K562 (cell line): ENCODE measurements around the gene XPR1. TPM values are rescaled to one million over a fixed set of nuclear protein-coding genes. Genes with fewer than 3 reads are reported as not detected.

Source experiments
- ATAC-seq: fragments of 200-7000 bp; cut with Tn5 transposase; 3 replicates; pipeline ENCODE4 v1.9.1; 2020; ENCODE audit warnings: moderate library complexity
- BruUV-seq: library from RNA; stranded (reverse); fragments of 400-500 nt; replicated peaks from 2 replicates; lab custom pipeline; 2021; lab: Mats Ljungman, UMichigan
- CTCF ChIA-PET: fragments of 300-600 bp; formaldehyde crosslinking; extraction: SDS; loops from one replicate; lab custom pipeline; 2021; ENCODE audit warnings: low intra/inter-chr PET ratio; lab: Yijun Ruan, JAX
- POLR2A ChIA-PET: fragments of 300-600, 350-650 bp; sonication (Branson Sonifier 250); formaldehyde crosslinking; extraction: SDS; loops from one replicate; lab custom pipeline; 2021; ENCODE audit warnings: antibody characterized with exemption, inconsistent platforms; lab: Yijun Ruan, JAX
- DNase-seq, 4 experiments: peaks; one replicate each; pipeline versions ENCODE4 v3.0.0 to v3.0.0-alpha.2; 2011 to 2018; ENCODE audit warnings: low spot score in 3 of 4, mixed read lengths in 3 of 4; ENCODE audit errors: extremely low read depth in 1 of 4
- FAIRE-seq: peaks from 2 replicates; lab custom pipeline; 2011; peaks lifted over from hg19 to GRCh38; lab: Jason Lieb, UNC
- H2AFZ ChIP-seq: 2 replicates; pipeline ENCODE4 v1.6.0; 2011; ENCODE audit warnings: low read depth, low read length, control low read depth, inconsistent platforms
- H3K27ac ChIP-seq: fragments of 200-600 bp; 3 replicates; pipeline ENCODE4 v1.8.0; 2011; ENCODE audit warnings: low read depth, mild to moderate bottlenecking, control low read depth, inconsistent platforms, low read length, moderate library complexity, mixed read lengths; ENCODE audit errors: extremely low read depth
- H3K27me3 ChIP-seq, 2 experiments: fragments of 300-600 bp in 1 of 2; 2 replicates in 1 of 2; 3 replicates in 1 of 2; pipeline versions ENCODE4 v1.6.0 to v1.8.0; 2011; ENCODE audit warnings: inconsistent platforms in 2 of 2, low read length in 2 of 2, mild to moderate bottlenecking in 1 of 2, mixed read lengths in 1 of 2, moderate library complexity in 1 of 2; ENCODE audit not compliant: control insufficient read depth in 2 of 2, insufficient read depth in 2 of 2
- H3K36me3 ChIP-seq: fragments of 300-600 bp; 3 replicates; pipeline ENCODE4 v1.8.0; 2011; ENCODE audit warnings: mild to moderate bottlenecking, low read length, inconsistent platforms; ENCODE audit not compliant: control insufficient read depth, insufficient read depth
- H3K4me1 ChIP-seq, 2 experiments: fragments of 200-600 bp in 1 of 2; replicated peaks in 1 of 2; 2 replicates in 1 of 2; 3 replicates in 1 of 2; pipeline versions ENCODE4 v1.5.1 to v1.8.0; 2011; ENCODE audit warnings: inconsistent platforms in 2 of 2, low read length in 2 of 2, mild to moderate bottlenecking in 1 of 2, mixed read lengths in 1 of 2, moderate library complexity in 1 of 2; ENCODE audit not compliant: control insufficient read depth in 2 of 2, insufficient read depth in 2 of 2
- H3K4me2 ChIP-seq: 2 replicates; pipeline ENCODE4 v1.6.1; 2011; ENCODE audit warnings: low read length, control low read depth, inconsistent platforms, mixed read lengths; ENCODE audit not compliant: insufficient read depth
- H3K4me3 ChIP-seq: fragments of 200-600 bp; sonication (generic), shearing (Covaris generic); 2 replicates; pipeline ENCODE4 v1.5.1; 2016; ENCODE audit warnings: control low read depth, inconsistent platforms
- H3K79me2 ChIP-seq: fragments of 200-600 bp; 3 replicates; pipeline ENCODE4 v1.8.0; 2011; ENCODE audit warnings: low read length, inconsistent platforms; ENCODE audit not compliant: control insufficient read depth, insufficient read depth
- H3K9ac ChIP-seq, 2 experiments: 2 replicates each; pipeline versions ENCODE4 v1.6.0 to v1.6.1; 2011; ENCODE audit warnings: low read depth in 2 of 2, low read length in 2 of 2, control low read depth in 1 of 2, inconsistent platforms in 1 of 2, mild to moderate bottlenecking in 1 of 2, mixed read lengths in 1 of 2; ENCODE audit not compliant: insufficient read depth in 1 of 2
- H3K9me1 ChIP-seq: one replicate; pipeline ENCODE4 v1.6.0; 2011; ENCODE audit warnings: inconsistent platforms, mild to moderate bottlenecking, low read length, moderate library complexity; ENCODE audit not compliant: control insufficient read depth, insufficient read depth
- H3K9me3 ChIP-seq: replicated peaks from 2 replicates; pipeline ENCODE4 v1.5.1; 2011; ENCODE audit warnings: low read depth, low read length, inconsistent platforms; ENCODE audit not compliant: control insufficient read depth, insufficient read depth
- H4K20me1 ChIP-seq: replicated peaks from 2 replicates; pipeline ENCODE4 v1.6.1; 2011; ENCODE audit warnings: low read length, inconsistent platforms, mixed read lengths; ENCODE audit not compliant: control insufficient read depth, insufficient read depth
- EWSR1 ChIP-seq: fragments of 450-650 bp; IDR thresholded peaks from 2 replicates; pipeline ENCODE4 v1.6.1; 2018; ENCODE audit warnings: borderline replicate concordance, mild to moderate bottlenecking, low read depth, moderate library complexity; ENCODE audit not compliant: partially characterized antibody
- MCM5 ChIP-seq: fragments of 450-650 bp; IDR thresholded peaks from 2 replicates; pipeline ENCODE4 v1.6.1; 2016; ENCODE audit warnings: low read depth
- MEIS2 ChIP-seq: fragments of 450-650 bp; IDR thresholded peaks from 2 replicates; pipeline ENCODE4 v1.6.1; 2014; ENCODE audit warnings: mild to moderate bottlenecking; ENCODE audit not compliant: partially characterized antibody
- PBX2 ChIP-seq, 2 experiments: IDR thresholded peaks in 1 of 2; conservative IDR thresholded peaks in 1 of 2; 2 replicates each; pipeline ENCODE4 v1.6.1; 2016; ENCODE audit warnings: low read depth in 2 of 2, mild to moderate bottlenecking in 1 of 2, missing compliant biosample characterization in 1 of 2, missing genetic modification characterization in 1 of 2, moderate library complexity in 1 of 2
- PKNOX1 ChIP-seq: fragments of 450-650 bp; IDR thresholded peaks from 2 replicates; pipeline ENCODE4 v1.6.1; 2016
- WHSC1 ChIP-seq: IDR thresholded peaks from one replicate; pipeline ENCODE4 v1.6.1; 2012; ENCODE audit warnings: low read length, control low read depth, inconsistent platforms
- ZFPM2 ChIP-seq: fragments of 250-450 bp; sonication (Bioruptor Pico); IDR thresholded peaks from 2 replicates; pipeline ENCODE4 v1.5.1; 2022; ENCODE audit warnings: mild to moderate bottlenecking
- ZNF512 ChIP-seq: IDR thresholded peaks from 2 replicates; pipeline ENCODE4 v1.6.1; 2016; ENCODE audit warnings: missing genetic modification characterization, missing compliant biosample characterization
- WGBS: fragments of 100-300 bp; shearing (Covaris generic); methylation state at CpG from one replicate; pipeline ENCODE4 v1.1.6; 2016; ENCODE audit warnings: low coverage, mixed read lengths; ENCODE audit not compliant: insufficient coverage; ENCODE audit errors: missing lambda C conversion rate; 5-methylcytosine and 5-hydroxymethylcytosine counted together
- in situ Hi-C: fragments of 300-500 bp; cut with MboI; formaldehyde crosslinking; loops from 4 replicates; pipeline ENCODE4 v1.15.0; 2018; ENCODE audit warnings: inconsistent platforms, mixed read lengths
- intact Hi-C: fragments of 100-400 bp; cut with micrococcal nuclease; formaldehyde crosslinking; loops from 2 replicates; pipeline ENCODE4 v1.14.2; 2022
- polyA plus RNA-seq, 8 experiments: library from polyadenylated mRNA; depleted of rRNA in 4 of 8; stranded (reverse) in 5 of 8; unstranded in 3 of 8; fragments of >200 nt; fragmentation: Nextera tagmentation in 2 of 8; fragmentation: Illumina TruSeq in 1 of 8; extraction: Ambion mirVana in 2 of 8; extraction: Trizol in 1 of 8; gene quantifications; 2 replicates each; pipeline versions ENCODE4 v1.2.1 to v1.2.3, GENCODE V29; 2011 to 2014; ENCODE audit warnings: inconsistent platforms in 1 of 8, missing spikeins in 1 of 8
- total RNA-seq, 7 experiments: library from RNA; depleted of rRNA in 6 of 7; stranded (reverse); fragments of >200 nt in 6 of 7; fragmentation: Illumina TruSeq in 2 of 7; extraction: Trizol in 2 of 7; gene quantifications; 2 replicates each; pipeline versions ENCODE4 v1.2.1 to v1.2.3, GENCODE V29; 2011 to 2021; ENCODE audit warnings: low replicate concordance in 1 of 7

XPR1 gene
- total and polyA plus RNA-seq, 9 of the 15 experiments (the other 6 are each of a cell fraction or from before 2014, with no cell fraction given): 3.0 to 66.2 (median 38.6) TPM

- intact Hi-C loops (no loop called here), in situ Hi-C loops (no loop called here)
- H3K4me3 ChIP-seq: no peak overlapping the region
- H4K20me1 ChIP-seq: no peaks in the 10 kb centered on the region
- BruUV-seq: no TSS peak
- no peaks in the 10 kb centered on the region for H3K36me3 ChIP-seq
- POLR2A ChIA-PET: interaction anchor here (1.1 to 1.2 kb wide), 3 partner anchors 8 to 20 kb away, joined by 3 to 4 read pairs (median 3); no protein-coding TSS in a partner anchor
- H2AFZ ChIP-seq: no peak overlapping the region
- DNase-seq: no peak
- H3K4me1 ChIP-seq: peaks cover 0 to 6% of the 10 kb centered on the region in 2 experiments; a peak in 1 of 5 replicates
- H3K27me3 ChIP-seq: 0 out of 5 replicates have a peak, but pooled peaks cover 0 to 4% of the 10 kb centered on the region in 2 experiments
- FAIRE-seq: no peak
- no peak overlapping the region for H3K9ac ChIP-seq
- no peak overlapping the region for H3K27ac ChIP-seq
- no peaks in the 10 kb centered on the region for H3K79me2 ChIP-seq
- no peak for ATAC-seq
- H3K4me2 ChIP-seq: no peak overlapping the region
- CTCF ChIA-PET: no interaction called here
- no peak for TF ChIP-seq MCM5
- TF ChIP-seq, all 486 proteins: peak for 0
- Histone ChIP-seq H3K9me1 (no peaks in the 10 kb centered on the region), H3K9me3 (no peaks in the 10 kb centered on the region)
- WGBS: 44% methylated on average over 3 of the region's 3 CpGs
These were observed 270.7 kb downstream of the XPR1 start for GRCh38 chr1:180902541-180902940.

- peak; percentile 38 to 48 (median 42) for DNase-seq
- no peak overlapping the region for H3K9ac ChIP-seq
- H3K27ac ChIP-seq: no peak overlapping the region
- H3K4me2 ChIP-seq: no peak overlapping the region
- ChIA-PET POLR2A (no interaction called here), CTCF (interaction anchor here (1.0 kb wide), 1 partner anchor 17 kb away, joined by 3 read pairs; no protein-coding TSS in a partner anchor)
- no peaks in the 10 kb centered on the region for H3K79me2 ChIP-seq
- 39% methylated on average over 8 of the region's 8 CpGs for WGBS
- no peaks in the 10 kb centered on the region for H3K9me1 ChIP-seq
- H3K36me3 ChIP-seq: no peaks in the 10 kb centered on the region
- H3K27me3 ChIP-seq: 0 out of 5 replicates have a peak, but pooled peaks cover 0 to 4% of the 10 kb centered on the region in 2 experiments
- H3K4me1 ChIP-seq: peaks cover 0 to 3% of the 10 kb centered on the region in 2 experiments; a peak in 1 of 5 replicates
- TF ChIP-seq MEIS2: peak; percentile 65
- no peak for TF ChIP-seq ZFPM2 (CRISPR knock-in tag)
- no peak for TF ChIP-seq PBX2 (CRISPR knock-in tag; IDR thresholded peaks at IDR 0.05; ENCODE audit: low read depth)
- 0 out of 2 replicates have a peak, but pooled peaks have one; percentile 26 for TF ChIP-seq PBX2 (tag; conservative IDR thresholded peaks at IDR 0.05; ENCODE audit: low read depth)
- peak; percentile 83 for TF ChIP-seq PKNOX1
- no peak for TF ChIP-seq ZNF512 (tag)
- TF ChIP-seq WHSC1: no peak
- TF ChIP-seq EWSR1: no peak
- intact Hi-C loops (no loop called here), in situ Hi-C loops (no loop called here)
- peak; percentile 62 for ATAC-seq
- no TSS peak for BruUV-seq
- H2AFZ ChIP-seq: no peak overlapping the region
- H3K4me3 ChIP-seq: no peak overlapping the region
- H3K9me3 ChIP-seq: no peaks in the 10 kb centered on the region
- no peaks in the 10 kb centered on the region for H4K20me1 ChIP-seq
- FAIRE-seq: no peak
These were observed 274.1 kb downstream of the XPR1 start for GRCh38 chr1:180905927-180906326.
